Parathyroid adenoma (tissue), 2 donors: ENCODE measurements around the gene LLGL2.

Experiments
- H2AFZ ChIP-seq: fragments of 300-600 bp; sonication (generic); one replicate; pipeline ENCODE4 v1.7.0; 2017; ENCODE audit warnings: antibody characterized with exemption, mild to moderate bottlenecking
- H3K27ac ChIP-seq: fragments of 300-600 bp; sonication (generic); one replicate; pipeline ENCODE4 v1.7.0; 2017
- H3K27me3 ChIP-seq: fragments of 300-600 bp; sonication (generic); one replicate; pipeline ENCODE4 v1.7.0; 2017; ENCODE audit warnings: low read length; ENCODE audit not compliant: control insufficient read depth, insufficient read depth
- H3K36me3 ChIP-seq: fragments of 300-600 bp; sonication (generic); one replicate; pipeline ENCODE4 v1.7.0; 2017; ENCODE audit warnings: low read length; ENCODE audit not compliant: control insufficient read depth, insufficient read depth
- H3K4me1 ChIP-seq: fragments of 300-600 bp; sonication (generic); one replicate; pipeline ENCODE4 v1.7.0; 2017; ENCODE audit warnings: control low read depth
- H3K4me2 ChIP-seq: fragments of 300-600 bp; sonication (generic); one replicate; pipeline ENCODE4 v1.7.0; 2017; ENCODE audit warnings: low read length
- H3K4me3 ChIP-seq: fragments of 300-600 bp; sonication (generic); one replicate; pipeline ENCODE4 v1.7.0; 2017; ENCODE audit warnings: low read depth, low read length
- H3K79me2 ChIP-seq: fragments of 300-600 bp; sonication (generic); one replicate; pipeline ENCODE4 v1.7.0; 2017; ENCODE audit warnings: control low read depth
- H3K9ac ChIP-seq: fragments of 300-600 bp; sonication (generic); one replicate; pipeline ENCODE4 v1.7.0; 2017; ENCODE audit warnings: mild to moderate bottlenecking
- H3K9me3 ChIP-seq: fragments of 300-600 bp; sonication (generic); one replicate; pipeline ENCODE4 v1.7.0; 2017; ENCODE audit warnings: low read length; ENCODE audit not compliant: control insufficient read depth
- CTCF ChIP-seq: fragments of 300-600 bp; sonication (generic); IDR thresholded peaks from one replicate; pipeline ENCODE4 v1.7.0; 2017; ENCODE audit warnings: antibody characterized with exemption, mild to moderate bottlenecking
- donor health status: primary hyperparathyroidism.

LLGL2 gene

GRCh38 chr17:75513641-75514000 is 11.9 kb upstream of the LLGL2 start:
- TF ChIP-seq CTCF, result no peak

DNA sequence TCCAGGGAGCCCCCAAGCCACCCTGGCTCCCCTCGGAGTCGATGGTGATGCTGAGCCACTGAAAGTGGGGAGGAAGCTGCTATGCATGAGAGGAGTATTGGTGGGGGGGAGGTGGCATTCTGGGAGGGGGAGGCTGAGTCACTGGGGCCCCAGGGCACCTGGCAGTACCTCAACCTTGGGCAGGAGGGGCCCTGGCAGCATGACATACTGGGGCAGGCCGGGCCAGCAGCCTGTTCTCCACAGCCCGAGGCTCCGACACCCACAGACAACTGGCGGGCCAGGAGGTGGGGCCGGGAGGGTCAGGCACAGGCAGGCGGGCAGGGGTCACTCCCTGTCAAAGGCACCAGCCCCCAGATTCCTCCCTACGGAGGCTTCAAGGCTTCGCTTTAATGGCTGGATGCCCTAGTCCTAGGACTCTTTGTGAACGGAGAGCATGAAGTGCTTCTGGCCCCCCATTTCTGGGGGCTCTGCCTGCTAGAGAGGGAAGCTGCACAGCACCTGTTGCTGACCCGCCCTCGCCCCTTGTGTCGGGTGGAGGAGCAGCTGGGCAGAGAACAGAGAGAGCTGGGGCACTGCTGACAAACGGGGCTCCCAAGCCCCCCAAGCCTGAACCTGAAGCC is 11.1 kb upstream of the LLGL2 start:
- H3K9me3 ChIP-seq, result no peaks in the 10 kb centered on the region
- no peak for TF ChIP-seq CTCF
- H3K79me2 ChIP-seq, result peaks cover 2% of the 10 kb centered on the region
- H3K36me3 ChIP-seq, result no peaks in the 10 kb centered on the region
- H3K27ac ChIP-seq, result peak overlapping the region; percentile 89
- peak overlapping the region; percentile 85 for H3K4me2 ChIP-seq
- H3K9ac ChIP-seq, result no peak overlapping the region
- peak overlapping the region; percentile 100 for H2AFZ ChIP-seq
- H3K27me3 ChIP-seq, result no peaks in the 10 kb centered on the region
- peak overlapping the region; percentile 70 for H3K4me3 ChIP-seq
- peaks cover 8% of the 10 kb centered on the region for H3K4me1 ChIP-seq

More at GRCh38 chr17:75513641-75514000, 11.9 kb upstream of the LLGL2 start:
- Histone ChIP-seq H3K4me2 (peak overlapping the region; percentile 85), H2AFZ (no peak overlapping the region), H3K36me3 (no peaks in the 10 kb centered on the region), H3K27me3 (no peaks in the 10 kb centered on the region), H3K79me2 (peaks cover 2% of the 10 kb centered on the region), H3K27ac (peak overlapping the region; percentile 89), H3K4me3 (peak overlapping the region; percentile 70), H3K9ac (no peak overlapping the region), H3K9me3 (no peaks in the 10 kb centered on the region), H3K4me1 (peaks cover 14% of the 10 kb centered on the region)

DNA sequence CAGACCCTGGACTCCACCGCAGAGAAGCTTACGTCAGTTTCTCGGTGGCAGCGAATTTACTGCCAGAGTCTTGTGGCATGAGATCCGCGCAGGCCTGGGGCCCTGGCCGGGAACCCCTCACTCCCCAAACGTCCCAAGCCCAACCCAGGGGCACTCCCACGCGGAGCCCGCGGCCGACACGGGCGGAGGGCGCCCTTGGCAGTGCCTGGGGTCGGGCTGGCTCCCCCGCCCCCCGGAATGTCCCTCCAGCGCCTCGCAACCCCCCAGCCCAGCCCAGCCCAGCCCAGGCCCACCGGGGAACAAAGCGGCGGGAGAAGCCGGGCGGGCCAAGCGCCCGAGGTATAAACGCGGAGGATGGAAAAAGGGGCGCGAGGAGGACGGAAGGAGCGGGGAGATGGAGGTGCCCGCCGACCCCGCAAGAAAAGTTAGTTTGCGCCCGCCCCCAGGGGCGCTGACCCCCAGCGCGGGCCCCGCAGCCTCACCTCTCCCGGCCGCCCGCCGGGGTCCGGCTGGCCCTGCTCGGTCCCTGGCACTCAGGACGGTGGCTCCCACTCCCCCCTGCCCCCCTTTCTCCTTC is 10.5 kb upstream of the LLGL2 start:
- Histone ChIP-seq H2AFZ (peak overlapping the region; percentile 100), H3K9ac (peak overlapping the region; percentile 56), H3K36me3 (no peaks in the 10 kb centered on the region), H3K79me2 (peaks cover 2% of the 10 kb centered on the region), H3K9me3 (no peaks in the 10 kb centered on the region), H3K4me1 (peaks cover 8% of the 10 kb centered on the region), H3K27ac (peak overlapping the region; percentile 89), H3K4me2 (peak overlapping the region; percentile 85), H3K4me3 (peak overlapping the region; percentile 70), H3K27me3 (no peaks in the 10 kb centered on the region)
- TF ChIP-seq CTCF, result no peak

DNA sequence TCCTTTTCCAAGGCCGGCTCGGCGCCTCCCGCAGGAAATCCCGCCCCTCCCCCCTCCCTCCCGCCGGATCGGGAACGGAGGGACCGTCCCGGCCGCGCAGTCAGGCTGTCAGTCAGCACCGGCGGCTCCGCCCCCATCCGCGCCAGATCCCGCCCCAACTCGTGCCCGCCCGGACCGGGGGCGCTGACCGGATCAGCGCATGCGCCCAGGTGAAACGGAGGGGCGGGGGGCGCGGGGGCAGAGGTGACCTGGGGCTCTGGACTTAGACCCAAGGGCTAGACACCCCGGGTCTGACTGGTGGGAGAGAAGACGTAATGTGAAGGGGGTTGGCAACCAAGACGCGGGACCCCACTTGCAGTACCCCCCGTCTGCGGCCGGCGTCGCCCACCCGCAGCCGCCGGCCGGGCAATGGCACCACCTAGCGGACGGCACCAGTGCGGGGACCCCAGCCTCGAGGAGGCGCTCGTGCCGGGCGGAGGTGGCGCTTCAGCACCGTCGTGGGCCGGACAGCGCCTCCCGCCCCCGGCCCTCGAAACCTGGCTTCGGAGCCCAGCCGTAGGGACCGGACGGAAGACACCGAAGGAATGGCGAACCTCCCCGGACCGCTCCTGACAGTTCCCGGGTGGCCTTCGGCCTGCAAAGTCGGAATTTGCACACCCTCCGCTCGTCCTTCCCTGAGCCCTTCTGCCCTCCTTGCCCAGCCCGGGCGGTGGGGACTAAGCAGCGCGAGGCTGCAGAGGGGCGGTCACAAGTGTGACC is 9.8 kb upstream of the LLGL2 start, which contains the start of gene CASKIN2:
CASKIN2 (minus strand) TSS at position 42 of the 759 bp plus-strand sequence. CDS start 1,733 bp downstream, outside the sequence.
- Histone ChIP-seq H3K79me2 (peaks cover 2% of the 10 kb centered on the region), H3K4me1 (peaks cover 8% of the 10 kb centered on the region), H3K27me3 (no peaks in the 10 kb centered on the region), H3K36me3 (no peaks in the 10 kb centered on the region), H3K27ac (peak within 1 kb of the TSS; percentile 89), H3K9me3 (no peaks in the 10 kb centered on the region), H3K4me2 (peak within 1 kb of the TSS; percentile 85), H2AFZ (peak within 1 kb of the TSS; percentile 100), H3K9ac (peak within 1 kb of the TSS; percentile 84), H3K4me3 (peak within 1 kb of the TSS; percentile 70)
- peak; percentile 99 for TF ChIP-seq CTCF
